ENCODE data around the gene TBX3.

The TBX3 gene

DNA sequence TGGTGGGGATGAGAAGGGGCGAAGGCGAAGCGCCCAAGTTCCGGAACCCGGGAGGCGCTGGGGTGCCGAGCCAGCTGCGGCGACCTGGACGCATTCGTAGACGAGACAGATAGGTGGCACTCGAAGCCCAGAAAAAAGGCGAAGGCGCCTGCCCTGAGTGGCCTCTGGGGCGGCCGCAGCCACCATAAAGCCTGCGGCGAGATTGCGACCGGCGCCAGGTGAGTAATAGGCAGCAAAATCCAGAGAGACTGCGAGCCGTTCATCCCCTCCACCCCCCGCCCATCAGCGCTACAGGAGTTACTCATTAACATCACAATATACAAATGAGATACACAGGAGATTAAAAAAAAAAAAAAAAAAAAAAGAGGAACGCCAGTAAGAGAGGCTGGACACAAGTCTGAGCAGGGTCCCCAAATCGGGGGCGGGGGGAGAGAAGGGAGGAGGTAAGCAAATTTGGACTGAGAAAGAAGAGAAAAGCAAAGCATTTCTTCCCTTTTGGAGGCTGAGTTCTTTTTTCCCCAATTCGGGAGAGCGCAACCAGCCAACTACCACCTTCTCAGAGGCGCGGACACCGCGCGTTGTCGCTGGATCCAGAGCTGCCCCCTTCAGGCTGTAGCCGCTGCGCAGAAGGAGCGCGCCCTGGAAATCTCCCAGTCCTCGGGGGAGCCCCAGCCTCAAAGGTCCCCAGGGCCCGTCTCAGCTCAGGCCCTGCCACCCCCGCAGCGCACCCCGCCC, 15.7 kb downstream of the TBX3 start:
- no peak for DNase-seq (ENCODE audit: low read depth)

DNA sequence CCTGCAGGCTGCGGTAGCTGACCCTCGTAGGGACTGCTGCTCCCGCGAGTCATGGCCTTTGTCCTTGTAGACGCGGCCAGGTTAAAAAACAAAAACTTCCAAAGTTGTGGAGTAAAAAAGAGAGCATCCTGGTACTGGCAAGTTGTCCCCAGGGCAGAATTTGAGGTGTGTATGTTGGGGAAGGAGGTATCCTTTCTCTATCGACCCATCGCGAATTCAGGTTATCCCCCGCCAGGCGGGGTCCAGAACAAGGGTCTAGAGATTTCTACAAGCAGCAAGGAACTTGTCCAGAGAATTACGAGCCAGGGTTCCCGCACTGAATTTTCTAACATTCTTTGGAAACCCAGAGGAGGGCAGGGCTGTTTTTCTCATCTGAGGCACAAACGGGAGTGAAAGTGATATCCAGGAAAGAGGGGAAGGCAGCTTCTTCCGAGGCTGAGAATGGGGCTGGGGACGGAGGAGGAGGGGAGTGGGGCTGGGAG, 16.3 kb downstream of the TBX3 start:
- DNase-seq (ENCODE audit: low read depth), result no peak

DNA sequence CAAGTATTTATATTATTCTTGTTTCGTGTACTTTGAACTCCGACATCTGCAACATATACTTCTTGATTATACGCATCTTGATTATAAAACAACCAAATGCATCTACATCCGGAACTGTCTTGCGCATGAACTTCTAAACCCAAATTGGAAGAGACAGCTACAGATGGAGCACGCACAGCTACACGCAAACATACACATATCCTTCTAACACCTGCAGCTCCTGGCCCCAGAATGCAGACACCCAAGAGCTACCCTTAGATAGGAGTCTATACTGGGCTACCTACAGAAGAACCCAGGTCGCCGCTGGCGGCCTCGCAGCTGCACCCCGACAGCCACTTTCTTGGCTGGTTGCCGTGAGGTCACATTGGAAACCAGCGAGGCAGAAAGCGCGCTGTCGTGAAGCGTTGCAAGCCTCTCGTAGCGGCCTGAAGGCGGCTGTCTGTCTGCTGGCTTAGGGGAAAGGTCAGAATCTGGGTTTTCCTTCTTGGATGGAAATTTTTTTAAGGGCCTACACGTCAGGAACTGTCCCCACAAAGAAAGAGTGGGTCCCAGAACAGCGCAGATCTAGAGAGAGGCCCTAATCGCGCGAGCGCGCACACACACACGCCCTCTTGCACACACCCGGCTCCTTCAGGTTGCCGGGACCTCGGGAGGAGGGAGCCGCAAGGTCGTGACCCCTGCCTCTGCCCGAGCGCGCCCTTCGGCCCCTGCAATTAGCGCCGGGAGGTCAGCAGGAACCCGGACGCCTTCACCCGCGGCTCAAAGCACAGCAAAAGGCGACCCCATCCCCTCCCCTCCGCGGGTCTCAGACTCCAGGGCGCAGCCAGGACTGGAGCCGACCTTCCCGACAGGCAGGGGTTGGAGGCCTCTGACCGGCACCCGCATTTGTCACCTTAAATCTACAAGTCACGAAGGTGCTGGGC, 17.0 kb downstream of the TBX3 start:
- DNase-seq (ENCODE audit: low read depth), result no peak

DNA sequence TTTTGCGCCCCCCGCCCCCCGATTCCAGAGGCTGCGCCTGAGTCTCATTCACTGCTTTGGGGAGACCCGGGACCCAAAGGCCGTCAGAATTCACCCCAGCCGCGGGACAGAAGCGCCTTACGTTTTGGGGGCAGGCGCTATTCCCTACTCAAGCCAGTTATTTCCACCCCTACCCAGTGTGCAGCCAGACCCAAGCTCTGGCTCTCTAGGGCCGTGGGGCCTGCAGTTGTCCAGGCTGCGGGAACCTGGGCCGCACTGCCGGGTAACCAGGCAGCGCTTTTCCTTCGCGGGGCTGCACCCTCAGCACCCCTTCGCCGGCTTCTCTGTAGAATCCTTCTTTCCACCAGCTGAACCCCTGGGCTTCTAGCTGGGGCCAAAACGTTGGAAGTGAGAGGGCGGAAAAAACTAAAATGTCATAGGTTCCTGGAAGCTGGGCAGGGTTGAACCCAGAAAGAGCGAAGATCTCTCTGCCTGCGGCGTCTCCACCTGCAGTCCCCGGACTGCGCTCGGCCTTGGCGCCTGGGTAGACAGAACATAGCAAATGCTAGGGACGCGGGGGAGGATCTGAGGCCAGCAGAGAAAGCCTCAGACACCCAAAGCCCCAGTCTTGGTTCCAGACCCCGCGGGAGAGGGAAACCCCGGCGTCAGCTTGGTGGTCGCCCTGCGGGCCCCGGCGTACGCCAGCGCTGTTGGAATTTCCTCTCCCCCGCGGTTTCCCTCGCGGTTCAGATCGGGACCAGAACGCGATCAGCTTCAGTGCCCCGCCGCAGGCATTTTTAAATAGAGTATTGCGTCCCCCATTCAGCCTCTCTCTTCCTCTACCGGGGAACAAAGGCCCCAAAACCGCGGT, 18.3 kb downstream of the TBX3 start:
- no peak for DNase-seq (ENCODE audit: low read depth)

DNA sequence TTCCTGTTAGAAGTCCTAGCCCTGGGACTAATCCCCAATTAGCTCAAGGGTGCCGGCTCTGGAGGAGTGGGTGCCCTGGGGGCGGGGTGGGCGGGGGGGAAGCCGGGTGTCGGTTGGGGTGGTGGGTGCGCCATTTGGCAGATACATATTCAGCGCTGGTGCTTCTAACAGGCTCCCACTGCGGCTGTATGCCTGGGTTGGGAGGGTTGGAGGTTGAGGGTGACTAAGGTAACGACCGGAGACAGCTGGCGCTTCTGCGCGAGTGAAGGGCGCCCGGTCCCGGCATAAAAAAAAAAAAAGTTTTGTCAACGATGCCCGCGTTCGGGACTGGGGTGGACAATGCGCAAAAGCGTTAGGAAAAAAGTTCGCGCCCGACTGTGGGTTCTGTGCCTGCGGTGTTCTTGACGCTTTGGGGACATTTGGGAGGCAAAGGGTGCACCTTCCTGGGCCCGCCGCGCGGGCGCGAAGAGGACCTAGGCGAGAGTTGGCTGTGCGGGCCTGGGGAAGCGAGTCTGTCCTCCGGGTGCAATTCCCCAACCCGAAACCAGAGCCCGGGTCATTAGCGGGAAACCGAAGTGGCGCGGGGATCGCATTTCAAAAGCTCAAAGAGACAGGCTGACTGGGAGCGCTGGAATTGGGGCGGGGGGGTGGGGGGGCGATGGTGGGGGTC, 19.2 kb downstream of the TBX3 start:
- DNase-seq (ENCODE audit: low read depth), result no peak

DNA sequence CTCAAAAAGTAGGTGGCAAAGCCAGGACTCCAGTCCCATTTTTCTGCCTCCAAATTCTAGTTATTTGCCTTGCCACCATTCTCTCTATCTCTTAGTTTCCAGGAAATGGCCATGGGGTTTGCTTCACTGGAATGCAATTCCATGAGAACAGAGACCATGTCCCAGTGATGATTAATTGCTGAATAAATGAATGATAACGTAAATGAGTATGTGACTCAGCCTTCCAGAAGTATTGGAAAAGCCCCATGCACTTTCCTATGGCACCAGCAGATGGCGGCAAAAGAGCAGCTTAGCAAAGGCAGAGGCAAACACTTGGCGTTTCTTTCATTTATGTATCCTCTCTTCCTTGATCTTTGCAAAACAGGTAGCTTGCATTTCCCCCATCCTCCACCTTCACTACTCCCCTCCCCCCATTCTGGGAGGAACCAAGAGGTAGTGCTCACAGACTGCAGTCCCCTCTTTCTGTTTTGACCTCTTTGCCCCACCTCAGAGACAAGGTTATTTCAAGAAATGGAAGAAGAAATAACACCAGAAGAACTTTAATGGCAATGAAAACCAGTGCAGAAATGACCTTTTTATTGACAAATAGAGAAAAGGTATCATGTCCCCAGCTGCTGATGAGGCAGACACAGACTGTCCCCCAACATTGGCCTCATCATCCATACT, 21.3 kb downstream of the TBX3 start:
- peak; percentile 85 for DNase-seq (ENCODE audit: low read depth)

DNA sequence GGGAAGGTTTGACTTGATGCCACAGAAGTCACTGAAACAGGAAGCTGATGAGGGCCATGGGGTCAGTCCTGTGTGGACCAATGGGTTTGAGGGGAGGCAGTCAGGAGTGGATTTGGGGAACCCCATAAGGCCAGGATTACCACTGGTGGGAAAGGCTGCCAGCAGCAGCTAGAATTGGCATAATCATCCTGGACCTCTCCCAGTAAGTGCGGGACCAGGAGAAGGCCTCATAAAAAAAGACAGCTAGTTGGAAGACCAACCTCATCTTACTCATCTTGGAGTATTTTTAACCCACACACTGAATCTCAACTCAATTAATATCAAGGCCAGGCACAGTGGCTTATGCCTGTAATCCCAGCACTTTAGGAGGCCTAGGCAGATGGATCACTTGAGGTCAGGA, 22.7 kb downstream of the TBX3 start:
- DNase-seq (ENCODE audit: low read depth), result no peak

DNA sequence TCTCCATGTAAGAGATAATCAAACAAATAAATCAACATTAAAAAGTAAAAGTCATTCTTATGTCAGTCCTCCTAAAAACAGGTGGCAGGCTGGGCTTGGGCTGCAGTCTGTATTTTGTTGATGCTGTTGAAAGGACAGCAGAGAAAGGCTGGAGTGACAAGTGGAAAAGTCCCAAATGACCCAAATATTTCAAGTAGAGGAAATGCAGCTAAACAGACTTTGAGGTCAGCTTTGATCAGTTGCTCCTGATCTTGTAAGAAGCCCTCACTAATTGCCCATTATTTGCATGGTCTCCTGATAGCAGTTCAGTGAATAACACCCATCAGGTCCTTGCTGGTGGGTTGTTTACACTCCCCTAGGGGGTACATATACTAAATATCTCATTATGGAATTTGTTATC, 24.9 kb downstream of the TBX3 start:
- no peak for DNase-seq (ENCODE audit: low read depth)

DNA sequence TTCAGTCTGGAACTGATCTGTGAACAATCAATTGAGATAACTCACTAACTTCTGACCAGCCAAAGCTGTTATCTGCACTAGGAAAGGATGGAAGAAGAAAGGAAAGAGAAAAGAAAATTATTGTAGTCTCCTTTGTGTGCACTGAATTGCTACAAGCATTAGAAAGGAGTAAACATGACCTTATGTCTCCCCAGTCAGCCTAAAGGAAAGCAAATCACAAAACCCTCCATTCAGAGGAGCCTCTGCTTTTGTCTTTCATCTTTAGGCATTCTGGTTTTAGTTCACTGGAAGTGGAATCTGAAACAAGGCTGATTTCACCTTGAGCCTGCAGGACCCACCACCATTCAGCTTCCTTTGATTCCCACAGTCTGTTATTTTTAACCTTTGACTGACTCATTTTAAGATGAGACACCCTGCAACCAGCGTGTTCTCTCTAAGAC, 26.0 kb downstream of the TBX3 start:
- DNase-seq (ENCODE audit: low read depth), result no peak

DNA sequence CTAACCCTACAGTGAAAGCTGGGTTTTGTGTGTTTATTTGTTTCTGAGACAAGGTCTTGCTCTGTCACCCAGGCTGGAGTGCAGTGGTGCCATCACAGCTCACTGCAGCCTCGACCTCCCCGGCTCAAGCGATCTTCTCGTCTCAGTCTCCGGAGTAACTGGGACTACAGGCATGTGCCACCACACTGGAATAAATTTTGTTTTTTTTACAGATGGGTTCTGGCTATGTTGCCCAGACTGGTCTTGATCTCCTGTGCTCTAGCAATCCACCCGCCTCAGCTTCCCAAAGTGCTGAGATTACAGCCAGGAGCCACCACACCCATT, 26.4 kb downstream of the TBX3 start:
- no peak for DNase-seq (ENCODE audit: low read depth)

DNA sequence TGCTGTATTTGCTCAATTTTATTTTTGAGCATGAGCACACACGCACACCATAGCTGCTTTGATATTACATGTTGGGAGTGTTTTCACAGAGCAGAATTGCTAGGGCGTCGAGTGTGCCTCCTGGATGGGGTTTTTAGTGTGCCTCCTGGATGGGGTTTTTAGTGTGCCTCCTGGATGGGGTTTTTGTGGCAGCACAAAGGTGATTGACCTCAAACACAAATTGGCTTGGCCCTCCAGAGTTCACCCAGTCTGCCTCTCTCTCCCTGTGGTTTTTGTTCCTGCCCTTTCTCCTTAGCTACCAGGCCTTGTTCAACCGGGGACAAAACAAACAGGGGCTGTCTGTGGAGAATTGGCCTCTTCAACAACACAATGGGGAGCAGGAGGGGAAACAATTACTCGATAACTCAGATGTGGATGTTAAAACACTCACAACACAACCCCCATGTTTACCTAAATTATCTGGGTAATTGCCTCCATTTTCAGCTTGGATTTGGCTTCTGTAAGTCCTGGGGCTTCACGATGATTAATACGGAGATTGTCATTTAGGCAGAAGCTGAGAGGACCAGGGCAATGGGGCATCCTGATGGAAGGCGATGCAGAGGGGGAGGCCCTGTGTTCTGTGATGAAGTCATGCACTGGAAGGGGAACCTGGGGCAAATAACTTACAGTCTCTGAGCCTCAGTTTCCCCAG, 26.9 kb downstream of the TBX3 start:
- DNase-seq (ENCODE audit: low read depth), result no peak

DNA sequence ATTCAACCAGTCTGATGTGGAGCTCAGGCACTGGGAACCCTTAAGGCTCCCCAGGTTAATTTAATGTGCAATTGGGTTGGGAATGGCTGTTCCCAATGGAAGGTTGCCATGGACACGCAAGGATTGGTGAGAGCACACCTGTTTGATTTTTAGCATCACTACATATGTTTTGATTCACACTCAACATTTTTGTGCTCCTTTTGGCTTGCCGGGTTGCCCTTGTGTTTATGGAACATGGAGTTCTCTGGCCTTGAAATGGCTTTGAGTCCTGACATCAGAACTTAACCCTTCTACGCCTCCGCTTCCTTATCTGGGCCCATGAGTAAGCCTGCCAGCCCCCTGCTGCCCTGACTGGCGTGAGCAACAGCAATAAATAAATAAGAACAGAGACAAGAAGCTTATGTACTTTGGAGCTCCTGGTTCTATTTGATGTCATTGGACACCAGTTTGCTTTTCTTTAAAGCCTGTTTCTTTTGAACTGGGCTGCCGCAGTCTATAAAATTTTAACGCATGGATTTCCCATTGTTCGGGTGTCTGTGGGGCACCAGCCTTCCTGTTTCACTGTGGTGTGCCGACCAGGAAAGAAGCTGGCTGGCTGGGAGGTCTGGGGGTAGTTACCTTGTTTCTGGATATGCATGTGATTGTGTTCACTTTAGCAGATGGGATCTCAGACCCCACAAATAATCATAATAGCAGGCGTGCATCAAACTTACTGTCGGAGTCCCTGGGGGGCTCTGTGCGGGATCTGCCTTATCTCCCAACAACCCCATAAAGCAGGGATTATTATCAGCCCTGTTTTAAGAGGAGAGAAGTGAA, 27.8 kb downstream of the TBX3 start:
- no peak for DNase-seq (ENCODE audit: low read depth)

DNA sequence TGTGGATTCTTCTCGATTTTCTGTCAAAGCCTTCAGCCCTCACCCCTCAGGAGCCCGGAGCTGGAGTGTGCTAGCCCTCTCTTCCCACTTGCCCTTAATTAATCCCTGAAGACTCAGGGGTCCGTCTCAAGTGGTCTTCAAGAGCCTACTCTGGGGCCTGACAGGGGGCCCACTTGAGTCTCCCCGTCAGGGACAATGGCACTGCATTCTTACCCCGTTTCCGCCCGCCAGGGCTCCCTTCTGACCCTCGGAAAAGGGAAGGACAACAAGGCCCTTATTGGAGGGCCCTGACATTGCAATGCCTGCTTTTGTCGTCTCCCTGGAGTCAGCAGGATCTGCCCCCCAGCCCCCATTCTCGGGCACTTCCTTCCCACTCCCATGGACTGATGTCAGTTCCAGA, 34.4 kb downstream of the TBX3 start:
- DNase-seq (ENCODE audit: low read depth), result no peak

DNA sequence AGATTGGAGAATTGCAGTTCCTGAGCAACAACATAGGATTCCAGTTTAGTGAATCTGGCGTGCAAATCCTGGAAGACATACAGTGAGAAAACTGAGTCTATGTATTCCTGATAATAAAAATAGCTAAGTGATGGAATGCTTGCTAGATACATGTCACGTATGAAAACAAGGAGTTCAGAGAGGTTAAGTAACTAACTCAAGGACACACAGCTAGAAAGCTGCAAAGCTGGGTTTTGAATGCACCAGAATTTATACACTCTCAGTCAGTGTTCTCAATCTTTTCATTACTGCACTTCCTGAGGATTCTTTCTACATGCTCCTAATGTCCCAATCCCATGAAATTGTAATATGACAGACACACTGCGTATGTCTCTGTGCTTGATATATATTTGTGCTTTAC, 35.3 kb downstream of the TBX3 start:
- DNase-seq (ENCODE audit: low read depth), result no peak

DNA sequence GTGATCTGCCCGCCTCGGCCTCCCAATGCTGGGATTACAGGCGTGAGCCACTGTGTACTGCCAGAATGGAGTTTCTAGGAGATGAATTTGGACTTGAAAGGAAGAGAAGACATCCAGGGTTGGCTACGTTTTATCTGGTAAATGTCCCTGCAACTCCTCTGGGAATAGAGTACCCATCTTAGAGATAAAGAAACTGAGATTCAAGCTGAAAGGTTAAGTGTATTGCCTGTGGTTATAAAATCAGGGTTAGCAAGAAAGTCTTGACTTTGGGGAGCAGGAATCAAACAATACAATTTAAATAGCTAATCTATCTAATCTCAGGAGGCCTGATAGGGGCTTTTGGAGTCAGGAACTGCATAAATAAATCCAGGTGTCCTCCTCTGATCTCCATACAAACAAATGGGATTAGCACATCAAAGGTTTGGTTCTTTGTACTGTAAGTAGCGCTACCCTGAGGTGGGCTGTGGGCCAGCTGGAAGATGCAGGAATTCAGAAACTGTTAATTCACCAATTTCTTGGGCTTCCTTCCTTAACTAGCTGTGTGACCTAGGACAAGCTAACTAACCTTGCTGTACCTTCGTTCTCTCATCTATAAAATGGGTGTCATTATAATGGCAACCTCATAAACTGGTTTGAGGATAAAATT, 45.1 kb downstream of the TBX3 start:
- no peak for DNase-seq (ENCODE audit: low read depth)

DNA sequence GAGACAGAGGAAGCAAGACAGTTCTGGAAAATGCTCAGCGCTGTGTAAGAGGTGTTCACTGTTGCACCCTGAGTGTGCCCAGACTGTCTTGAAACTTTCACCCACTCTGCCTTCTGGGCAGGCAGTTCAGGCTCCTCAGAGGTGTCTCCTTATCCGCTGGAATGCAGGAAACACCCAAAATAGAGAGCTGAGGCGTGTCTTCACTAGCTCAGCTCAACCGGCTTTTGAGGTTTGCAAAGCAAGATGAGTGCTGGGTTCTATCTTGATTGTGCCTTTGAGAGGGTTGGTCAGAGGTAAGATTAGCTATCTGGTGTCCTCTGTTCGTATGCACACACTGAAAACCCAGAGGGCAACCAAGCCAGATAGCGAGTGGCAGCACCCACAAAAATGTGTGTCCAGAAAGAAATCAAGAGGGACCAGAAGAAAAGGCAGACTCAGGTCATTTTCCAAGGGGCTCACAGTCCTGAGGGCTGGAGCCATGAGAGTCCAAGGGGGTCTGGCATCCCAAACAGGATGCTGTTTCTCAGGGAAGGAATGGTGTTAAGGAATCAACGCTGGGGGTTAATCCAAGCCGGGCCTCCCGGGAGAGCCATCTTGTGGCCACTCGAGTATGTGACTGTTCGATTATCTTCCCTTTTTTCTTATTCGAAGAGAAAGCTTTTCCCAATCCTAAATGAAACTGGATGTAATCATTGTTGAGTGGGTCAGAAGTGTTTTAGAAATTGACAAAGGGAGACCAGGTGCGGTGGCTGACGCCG, 47.1 kb downstream of the TBX3 start:
- DNase-seq (ENCODE audit: low read depth), result no peak

DNA sequence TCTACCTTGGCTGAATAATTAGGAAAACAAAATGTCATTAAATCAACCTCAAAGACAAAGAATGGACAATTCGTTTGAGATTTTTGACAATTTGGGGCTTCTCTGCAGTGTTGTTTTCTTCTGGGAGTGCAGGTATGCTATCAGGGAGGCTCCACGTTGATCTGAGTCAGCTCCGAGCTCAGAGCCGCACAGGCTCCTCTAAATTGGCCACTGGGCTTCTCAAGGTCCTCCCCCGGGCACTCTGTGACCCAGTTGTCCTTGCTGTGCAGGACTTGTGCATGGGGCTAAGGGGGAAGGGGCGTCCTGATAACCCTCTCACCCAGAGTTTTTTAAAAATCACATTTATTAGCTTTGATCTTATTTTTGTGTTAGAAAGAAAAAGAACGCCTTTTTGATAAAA, 52.7 kb downstream of the TBX3 start:
- DNase-seq (ENCODE audit: low read depth), result no peak

DNA sequence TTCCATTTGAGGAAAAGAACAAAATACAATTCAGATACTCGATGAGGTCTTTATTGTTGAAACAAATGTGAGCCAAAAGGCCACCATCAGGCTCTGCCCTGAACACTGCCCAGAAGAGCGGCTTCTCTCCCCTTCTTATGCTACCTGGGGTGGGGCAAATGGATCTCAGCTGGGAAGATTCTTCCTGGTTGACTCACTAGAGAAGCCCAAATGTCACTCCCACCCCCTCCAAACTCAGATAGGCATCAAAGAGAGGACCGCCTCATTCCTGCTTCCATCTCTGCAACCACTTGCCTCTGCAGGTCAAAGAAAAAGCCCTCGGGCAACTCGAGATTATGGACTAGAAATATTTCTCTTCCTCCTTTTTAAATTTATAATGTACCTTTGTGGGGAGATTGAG, 55.8 kb downstream of the TBX3 start:
- DNase-seq (ENCODE audit: low read depth), result no peak

DNA sequence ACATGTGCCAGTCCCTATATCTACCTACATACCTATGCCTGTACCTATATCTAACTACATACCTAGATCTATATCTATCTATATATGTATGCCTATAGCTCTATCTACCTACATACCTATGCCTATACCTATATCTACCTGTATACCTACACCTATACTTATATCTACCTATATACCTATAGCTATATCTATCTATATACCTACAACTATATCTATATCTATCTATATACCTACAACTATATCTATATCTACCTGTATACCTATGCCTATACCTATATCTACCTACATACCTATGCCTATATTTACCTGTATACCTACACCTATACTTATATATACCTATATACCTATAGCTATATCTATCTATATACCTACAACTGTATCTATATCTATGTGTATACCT, 56.6 kb downstream of the TBX3 start:
- no peak for DNase-seq (ENCODE audit: low read depth)
